HCT116 (cell line): ENCODE results near the gene TMEM30A. TPM values are rescaled to one million over a fixed set of nuclear protein-coding genes. Genes with fewer than 3 reads are reported as not detected.

ENCODE experiments used
- ATAC-seq: fragments of 200-7000 bp; cut with Tn5 transposase; 2 replicates; pipeline ENCODE4 v1.9.1; 2020; ENCODE audit warnings: mild to moderate bottlenecking, moderate library complexity
- BruUV-seq: library from RNA; stranded (reverse); fragments of 400-500 nt; replicated peaks from 2 replicates; lab custom pipeline; 2021; lab: Mats Ljungman, UMichigan
- CTCF ChIA-PET: fragments of 300-600 bp; sonication (Branson Sonifier 250); formaldehyde crosslinking; loops from one replicate; lab custom pipeline; 2021; ENCODE audit warnings: antibody characterized with exemption; lab: Charles Lee
- POLR2A ChIA-PET: fragments of 300-600, 350-600 bp; sonication (Branson Sonifier 250); formaldehyde crosslinking; loops from one replicate; lab custom pipeline; 2021; ENCODE audit warnings: antibody characterized with exemption; lab: Charles Lee
- RAD21 ChIA-PET, 2 experiments: fragments of 300-600 bp; sonication (Branson Sonifier 250); formaldehyde crosslinking; loops; one replicate each; lab custom pipeline; 2023; ENCODE audit warnings: low total read pairs in 2 of 2; ENCODE audit not compliant: uncharacterized antibody in 2 of 2, unreplicated experiment in 2 of 2, low non-redundant PET in 1 of 2; lab: Charles Lee
- DNase-seq: peaks from one replicate; pipeline ENCODE4 v3.0.0-alpha.2; 2010; ENCODE audit warnings: low read depth, low spot score
- H2AFZ ChIP-seq: fragments of 200-600 bp; shearing (Covaris generic), sonication (generic); 2 replicates; pipeline ENCODE4 v1.6.1; 2017; ENCODE audit warnings: low read depth, mixed run types, mixed read lengths, antibody characterized with exemption, low read length; ENCODE audit not compliant: poor library complexity, severe bottlenecking
- H3K27ac ChIP-seq: 2 replicates; pipeline ENCODE4 v1.5.1; 2012; ENCODE audit warnings: low read depth, low read length
- H3K27me3 ChIP-seq: fragments of 200-600 bp; sonication (generic); 2 replicates; pipeline ENCODE4 v1.6.1; 2016; ENCODE audit warnings: mixed run types, low read length, mixed read lengths; ENCODE audit not compliant: insufficient read depth
- H3K36me3 ChIP-seq, 2 experiments: fragments of 200-500 bp in 1 of 2; fragments of 200-600 bp in 1 of 2; sonication (Bioruptor generic) in 1 of 2; sonication (generic) in 1 of 2; 2 replicates each; pipeline versions ENCODE4 v1.5.1 to v1.6.1; 2014 to 2016; ENCODE audit warnings: low read length in 2 of 2, inconsistent platforms in 1 of 2, mixed read lengths in 1 of 2, mixed run types in 1 of 2; ENCODE audit not compliant: insufficient read depth in 2 of 2, control insufficient read depth in 1 of 2
- H3K4me1 ChIP-seq, 2 experiments: fragments of 200-600 bp in 1 of 2; sonication (generic) in 1 of 2; 2 replicates each; pipeline versions ENCODE4 v1.5.1 to v1.6.1; 2012 to 2017; ENCODE audit warnings: low read length in 2 of 2, inconsistent platforms in 1 of 2, mild to moderate bottlenecking in 1 of 2, mixed read lengths in 1 of 2, mixed run types in 1 of 2, moderate library complexity in 1 of 2; ENCODE audit not compliant: insufficient read depth in 2 of 2, control insufficient read depth in 1 of 2
- H3K4me2 ChIP-seq: fragments of 200-600 bp; sonication (generic); 2 replicates; pipeline ENCODE4 v1.6.1; 2017; ENCODE audit warnings: mixed run types, low read length, mixed read lengths
- H3K4me3 ChIP-seq, 2 experiments: fragments of 200-600 bp in 1 of 2; sonication (generic) in 1 of 2; replicated peaks in 1 of 2; 2 replicates each; pipeline ENCODE4 v1.5.1; 2011 to 2016; ENCODE audit warnings: low read length in 2 of 2, control low read depth in 1 of 2, low read depth in 1 of 2, mild to moderate bottlenecking in 1 of 2, mixed read lengths in 1 of 2, mixed run types in 1 of 2
- H3K79me2 ChIP-seq: fragments of 200-600 bp; sonication (generic); 2 replicates; pipeline ENCODE4 v1.6.1; 2017; ENCODE audit warnings: mild to moderate bottlenecking, mixed run types, low read length, moderate library complexity, mixed read lengths; ENCODE audit not compliant: insufficient read depth
- H3K9ac ChIP-seq: fragments of 200-600 bp; sonication (generic); 2 replicates; pipeline ENCODE4 v1.6.1; 2016; ENCODE audit warnings: low read length, mixed read lengths
- H3K9me2 ChIP-seq: fragments of 200-600 bp; sonication (generic), shearing (Covaris generic); 2 replicates; pipeline ENCODE4 v1.6.1; 2017; ENCODE audit warnings: mixed run types, mild to moderate bottlenecking, moderate library complexity; ENCODE audit not compliant: insufficient read depth
- H3K9me3 ChIP-seq, 2 experiments: fragments of 200-500 bp in 1 of 2; fragments of 200-600 bp in 1 of 2; sonication (Bioruptor generic) in 1 of 2; sonication (generic) in 1 of 2; 2 replicates each; pipeline ENCODE4 v1.6.1; 2014 to 2017; ENCODE audit warnings: low read length in 2 of 2, mixed read lengths in 2 of 2, inconsistent platforms in 1 of 2, low read depth in 1 of 2, mild to moderate bottlenecking in 1 of 2, mixed run types in 1 of 2, moderate library complexity in 1 of 2; ENCODE audit not compliant: control insufficient read depth in 1 of 2, insufficient read depth in 1 of 2
- H4K20me1 ChIP-seq: fragments of 200-600 bp; sonication (generic), shearing (Covaris generic); 2 replicates; pipeline ENCODE4 v1.6.1; 2017; ENCODE audit warnings: mixed run types, mild to moderate bottlenecking, moderate library complexity; ENCODE audit not compliant: insufficient read depth
- EGR1 ChIP-seq: IDR thresholded peaks from 2 replicates; pipeline ENCODE4 v1.6.1; 2012; ENCODE audit warnings: low read depth
- EZH2phosphoT487 ChIP-seq: fragments of 200-600 bp; IDR thresholded peaks from 2 replicates; pipeline ENCODE4 v1.6.1; 2018; ENCODE audit warnings: antibody characterized with exemption, borderline replicate concordance
- MAX ChIP-seq: IDR thresholded peaks from 2 replicates; pipeline ENCODE4 v1.6.1; 2012
- POLR2AphosphoS5 ChIP-seq: IDR thresholded peaks from 2 replicates; pipeline ENCODE4 v1.6.1; 2011; ENCODE audit warnings: mild to moderate bottlenecking, low read depth, low read length, moderate library complexity
- SIN3A ChIP-seq: IDR thresholded peaks from 2 replicates; pipeline ENCODE4 v1.6.1; 2012; ENCODE audit warnings: low read depth
- intact Hi-C: fragments of 100-400 bp; cut with micrococcal nuclease; formaldehyde crosslinking; loops from 2 replicates; pipeline ENCODE4 v1.10.0; 2022
- total RNA-seq: library from RNA; stranded (reverse); gene quantifications from one replicate; pipeline ENCODE4 v1.2.1, GENCODE V29; 2021; ENCODE audit not compliant: unreplicated experiment
- TF ChIP-seq, protein P1 (sequence below): IDR thresholded peaks from 2 replicates; pipeline ENCODE4 v1.6.1; 2012; ENCODE audit warnings: low read depth

Gene TMEM30A
- total RNA-seq, 1 experiment from 2014 or later: 73.4 TPM

GRCh38 chr6:75327807-75328206, 43.2 kb upstream of the TMEM30A start:
- DNase-seq: no peak
- H3K9me2 ChIP-seq: no peaks in the 10 kb centered on the region
- no peak overlapping the region for H3K4me3 ChIP-seq
- no peak overlapping the region for H3K27ac ChIP-seq
- no peak overlapping the region for H3K4me2 ChIP-seq
- ChIA-PET RAD21 (no interaction called here), CTCF (no interaction called here), POLR2A (no interaction called here)
- no peaks in the 10 kb centered on the region for H3K9me3 ChIP-seq
- no peak for TF ChIP-seq POLR2AphosphoS5
- TF ChIP-seq, protein P1, sequence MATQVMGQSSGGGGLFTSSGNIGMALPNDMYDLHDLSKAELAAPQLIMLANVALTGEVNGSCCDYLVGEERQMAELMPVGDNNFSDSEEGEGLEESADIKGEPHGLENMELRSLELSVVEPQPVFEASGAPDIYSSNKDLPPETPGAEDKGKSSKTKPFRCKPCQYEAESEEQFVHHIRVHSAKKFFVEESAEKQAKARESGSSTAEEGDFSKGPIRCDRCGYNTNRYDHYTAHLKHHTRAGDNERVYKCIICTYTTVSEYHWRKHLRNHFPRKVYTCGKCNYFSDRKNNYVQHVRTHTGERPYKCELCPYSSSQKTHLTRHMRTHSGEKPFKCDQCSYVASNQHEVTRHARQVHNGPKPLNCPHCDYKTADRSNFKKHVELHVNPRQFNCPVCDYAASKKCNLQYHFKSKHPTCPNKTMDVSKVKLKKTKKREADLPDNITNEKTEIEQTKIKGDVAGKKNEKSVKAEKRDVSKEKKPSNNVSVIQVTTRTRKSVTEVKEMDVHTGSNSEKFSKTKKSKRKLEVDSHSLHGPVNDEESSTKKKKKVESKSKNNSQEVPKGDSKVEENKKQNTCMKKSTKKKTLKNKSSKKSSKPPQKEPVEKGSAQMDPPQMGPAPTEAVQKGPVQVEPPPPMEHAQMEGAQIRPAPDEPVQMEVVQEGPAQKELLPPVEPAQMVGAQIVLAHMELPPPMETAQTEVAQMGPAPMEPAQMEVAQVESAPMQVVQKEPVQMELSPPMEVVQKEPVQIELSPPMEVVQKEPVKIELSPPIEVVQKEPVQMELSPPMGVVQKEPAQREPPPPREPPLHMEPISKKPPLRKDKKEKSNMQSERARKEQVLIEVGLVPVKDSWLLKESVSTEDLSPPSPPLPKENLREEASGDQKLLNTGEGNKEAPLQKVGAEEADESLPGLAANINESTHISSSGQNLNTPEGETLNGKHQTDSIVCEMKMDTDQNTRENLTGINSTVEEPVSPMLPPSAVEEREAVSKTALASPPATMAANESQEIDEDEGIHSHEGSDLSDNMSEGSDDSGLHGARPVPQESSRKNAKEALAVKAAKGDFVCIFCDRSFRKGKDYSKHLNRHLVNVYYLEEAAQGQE: no peak
- TF ChIP-seq EGR1: no peak
- TF ChIP-seq SIN3A: no peak
- TF ChIP-seq EZH2phosphoT487: no peak
- TF ChIP-seq MAX: no peak
- no peak for ATAC-seq
- no TSS peak for BruUV-seq
- H3K79me2 ChIP-seq: no peaks in the 10 kb centered on the region
- no peaks in the 10 kb centered on the region for H4K20me1 ChIP-seq
- no peak overlapping the region for H3K9ac ChIP-seq
- no peaks in the 10 kb centered on the region for H3K27me3 ChIP-seq
- no peaks in the 10 kb centered on the region for H3K4me1 ChIP-seq
- peak overlapping the region; percentile 71 for H2AFZ ChIP-seq
- H3K36me3 ChIP-seq: no peaks in the 10 kb centered on the region
- intact Hi-C loops: no loop called here
